ENCODE measurements around the gene MAGI2. TPM values are rescaled to one million over a fixed set of nuclear protein-coding genes. Genes with fewer than 3 reads are reported as not detected.

Gene MAGI2
- total RNA-seq, 1 experiment from 2014 or later = 0.52 TPM

DNA sequence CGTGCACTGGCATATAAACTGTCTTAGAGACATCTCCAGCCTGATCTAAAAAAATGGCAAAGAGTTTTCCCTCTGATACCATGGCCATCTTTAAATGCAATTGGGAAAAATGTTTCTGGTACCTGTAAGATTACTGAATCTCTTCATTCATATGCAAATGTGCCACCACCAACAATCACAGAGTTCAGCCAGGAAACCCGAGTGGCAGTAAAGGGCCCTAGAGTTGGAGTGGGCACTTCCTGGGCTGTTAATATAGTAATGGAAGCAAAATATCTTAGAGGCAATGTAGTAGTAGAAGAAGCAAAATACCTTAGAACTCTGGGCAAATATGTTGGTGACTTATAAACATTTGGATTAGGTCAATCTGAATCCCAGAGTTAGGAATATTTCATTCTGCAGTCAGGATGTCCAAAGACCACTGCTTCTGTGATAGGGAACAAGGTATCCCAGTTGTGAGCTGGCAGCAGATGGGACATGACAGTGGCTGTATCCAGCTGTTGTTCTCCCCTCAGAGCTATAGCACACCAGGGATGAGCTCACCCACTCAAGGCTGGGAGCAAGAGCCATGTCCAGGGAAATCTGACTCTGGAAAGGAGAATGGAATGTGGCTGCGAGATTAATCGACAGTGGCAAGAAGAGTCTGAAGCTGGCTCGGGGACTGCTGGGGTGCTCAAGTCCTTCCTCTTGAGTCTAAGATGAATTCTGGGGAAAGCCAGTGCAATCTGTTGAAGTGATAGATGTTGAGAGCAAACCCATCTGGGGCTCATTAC, 1322.8 kb downstream of the MAGI2 start:
- no TSS peak for BruUV-seq (replicated peaks)
- Mint-ChIP-seq H3K27ac (ENCODE audit: unreplicated experiment) (no peak overlapping the region), H3K9me3 (ENCODE audit: low read depth, unreplicated experiment) (no peaks in the 10 kb centered on the region), H3K4me1 (ENCODE audit: low read depth, unreplicated experiment) (no peaks in the 10 kb centered on the region), H3K4me3 (ENCODE audit: low read depth, unreplicated experiment) (no peak overlapping the region), H3K27me3 (ENCODE audit: unreplicated experiment) (peaks cover 13% of the 10 kb centered on the region), H3K36me3 (ENCODE audit: insufficient read depth, unreplicated experiment) (no peaks in the 10 kb centered on the region)
- DNase-seq = no peak
- CTCF ChIA-PET = no interaction called here
- intact Hi-C loops (cut with micrococcal nuclease; ENCODE audit: unreplicated experiment) = no loop called here
- TF ChIP-seq, protein P1, sequence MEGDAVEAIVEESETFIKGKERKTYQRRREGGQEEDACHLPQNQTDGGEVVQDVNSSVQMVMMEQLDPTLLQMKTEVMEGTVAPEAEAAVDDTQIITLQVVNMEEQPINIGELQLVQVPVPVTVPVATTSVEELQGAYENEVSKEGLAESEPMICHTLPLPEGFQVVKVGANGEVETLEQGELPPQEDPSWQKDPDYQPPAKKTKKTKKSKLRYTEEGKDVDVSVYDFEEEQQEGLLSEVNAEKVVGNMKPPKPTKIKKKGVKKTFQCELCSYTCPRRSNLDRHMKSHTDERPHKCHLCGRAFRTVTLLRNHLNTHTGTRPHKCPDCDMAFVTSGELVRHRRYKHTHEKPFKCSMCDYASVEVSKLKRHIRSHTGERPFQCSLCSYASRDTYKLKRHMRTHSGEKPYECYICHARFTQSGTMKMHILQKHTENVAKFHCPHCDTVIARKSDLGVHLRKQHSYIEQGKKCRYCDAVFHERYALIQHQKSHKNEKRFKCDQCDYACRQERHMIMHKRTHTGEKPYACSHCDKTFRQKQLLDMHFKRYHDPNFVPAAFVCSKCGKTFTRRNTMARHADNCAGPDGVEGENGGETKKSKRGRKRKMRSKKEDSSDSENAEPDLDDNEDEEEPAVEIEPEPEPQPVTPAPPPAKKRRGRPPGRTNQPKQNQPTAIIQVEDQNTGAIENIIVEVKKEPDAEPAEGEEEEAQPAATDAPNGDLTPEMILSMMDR (IDR thresholded peaks at IDR 0.05; ENCODE audit: unreplicated experiment) = no peak

DNA sequence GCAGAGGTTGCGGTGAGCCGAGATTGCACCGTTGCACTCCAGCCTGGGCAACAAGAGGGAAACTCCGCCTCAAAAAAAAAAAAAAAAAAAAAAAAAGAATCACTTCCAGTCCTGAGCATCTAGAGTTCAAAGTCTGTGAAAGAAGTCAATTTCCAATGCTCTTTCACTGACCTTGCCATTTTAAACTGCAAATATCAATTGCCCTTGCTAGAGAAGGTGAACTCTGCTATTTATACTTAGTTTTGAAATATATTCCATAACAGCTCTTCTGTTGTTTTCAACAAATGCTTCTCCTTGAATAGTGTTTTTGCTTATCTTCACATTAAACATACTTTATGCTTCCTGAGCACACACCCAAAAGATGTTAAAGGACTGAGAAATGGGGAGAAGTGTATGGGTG, 1323.6 kb downstream of the MAGI2 start:
- TF ChIP-seq, protein P1 (IDR thresholded peaks at IDR 0.05; ENCODE audit: unreplicated experiment) = no peak
- H3K36me3 Mint-ChIP-seq (ENCODE audit: insufficient read depth, unreplicated experiment) = no peaks in the 10 kb centered on the region
- H3K4me1 Mint-ChIP-seq (ENCODE audit: low read depth, unreplicated experiment) = no peaks in the 10 kb centered on the region
- no TSS peak for BruUV-seq (replicated peaks)
- intact Hi-C loops (cut with micrococcal nuclease; ENCODE audit: unreplicated experiment) = no loop called here
- no peak for DNase-seq
- CTCF ChIA-PET = no interaction called here
- H3K9me3 Mint-ChIP-seq (ENCODE audit: low read depth, unreplicated experiment) = no peaks in the 10 kb centered on the region
- peaks cover 13% of the 10 kb centered on the region for H3K27me3 Mint-ChIP-seq (ENCODE audit: unreplicated experiment)
- H3K27ac Mint-ChIP-seq (ENCODE audit: unreplicated experiment) = no peak overlapping the region
- H3K4me3 Mint-ChIP-seq (ENCODE audit: low read depth, unreplicated experiment) = no peak overlapping the region

DNA sequence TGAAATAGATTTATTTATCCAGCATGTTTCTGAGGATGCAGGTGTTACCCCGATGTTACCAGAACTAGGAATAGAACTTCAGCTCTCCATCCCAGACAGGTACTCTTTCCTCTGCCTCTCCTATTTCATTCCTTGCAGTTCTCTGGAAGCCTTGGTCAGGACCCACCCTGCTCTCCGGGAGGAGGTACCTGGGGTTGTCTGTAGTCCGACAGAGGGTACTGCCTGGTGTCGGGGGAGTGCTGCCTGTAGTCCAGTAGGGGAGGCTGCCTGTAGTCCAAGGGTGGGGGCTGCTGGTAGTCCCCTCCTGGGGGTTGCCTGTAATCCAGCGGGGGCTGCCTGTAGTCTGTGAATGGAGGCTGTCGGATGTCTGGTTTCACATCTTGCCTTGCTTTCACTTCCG, 1326.5 kb downstream of the MAGI2 start:
- no peaks in the 10 kb centered on the region for H3K36me3 Mint-ChIP-seq (ENCODE audit: insufficient read depth, unreplicated experiment)
- CTCF ChIA-PET = no interaction called here

DNA sequence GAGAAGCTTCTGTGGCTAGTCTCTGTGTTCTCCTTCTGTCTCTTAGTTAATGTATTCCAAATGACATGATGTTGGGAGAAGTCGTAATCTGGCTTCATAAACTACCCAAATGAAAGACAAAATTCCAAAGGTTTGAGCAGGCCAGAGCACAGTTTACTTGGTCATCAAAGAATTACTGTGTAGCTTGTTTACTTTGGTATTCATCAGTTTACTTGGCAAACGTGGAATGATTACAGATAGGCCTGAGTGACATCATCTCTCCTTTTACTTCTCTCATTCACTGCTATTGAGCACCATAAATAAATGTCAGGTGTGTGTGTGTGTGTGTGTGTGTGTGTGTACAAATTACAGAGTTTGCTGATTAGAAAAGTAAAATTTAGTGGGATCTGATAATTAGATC, 1327.6 kb downstream of the MAGI2 start:
- intact Hi-C loops (cut with micrococcal nuclease; ENCODE audit: unreplicated experiment) = no loop called here
- Mint-ChIP-seq H3K4me3 (ENCODE audit: low read depth, unreplicated experiment) (no peak overlapping the region), H3K4me1 (ENCODE audit: low read depth, unreplicated experiment) (no peaks in the 10 kb centered on the region), H3K27ac (ENCODE audit: unreplicated experiment) (no peak overlapping the region), H3K27me3 (ENCODE audit: unreplicated experiment) (peaks cover 10% of the 10 kb centered on the region), H3K36me3 (ENCODE audit: insufficient read depth, unreplicated experiment) (no peaks in the 10 kb centered on the region), H3K9me3 (ENCODE audit: low read depth, unreplicated experiment) (no peaks in the 10 kb centered on the region)
- no TSS peak for BruUV-seq (replicated peaks)
- CTCF ChIA-PET = no interaction called here
- TF ChIP-seq, protein P1 (IDR thresholded peaks at IDR 0.05; ENCODE audit: unreplicated experiment) = no peak
- DNase-seq = no peak

More for the DNA sequence above, 1326.5 kb downstream of the MAGI2 start:
- Mint-ChIP-seq H3K9me3 (ENCODE audit: low read depth, unreplicated experiment) (no peaks in the 10 kb centered on the region), H3K4me3 (ENCODE audit: low read depth, unreplicated experiment) (no peak overlapping the region), H3K27me3 (ENCODE audit: unreplicated experiment) (peaks cover 13% of the 10 kb centered on the region), H3K27ac (ENCODE audit: unreplicated experiment) (no peak overlapping the region), H3K4me1 (ENCODE audit: low read depth, unreplicated experiment) (no peaks in the 10 kb centered on the region)
- BruUV-seq (replicated peaks) = no TSS peak
- no peak for DNase-seq
- intact Hi-C loops (cut with micrococcal nuclease; ENCODE audit: unreplicated experiment) = no loop called here
- TF ChIP-seq, protein P1 (IDR thresholded peaks at IDR 0.05; ENCODE audit: unreplicated experiment) = no peak
